ENCODE measurements around the gene CT45A7. TPM values are rescaled to one million over a fixed set of nuclear protein-coding genes. Genes with fewer than 3 reads are reported as not detected.
"Not testable (repeated sequence)": the region's sequence is repeated elsewhere in the genome, so short reads cannot be mapped to it uniquely, and the experiment has no call there.

Gene CT45A7
- polyA plus RNA-seq = not detected
- long read RNA-seq, donor 1 = 0 reads
- long read RNA-seq, donor 2 = 0 reads
- long read RNA-seq, donor 3 = 0 reads
- long read RNA-seq, donor 4 = 0 reads
- long read RNA-seq, donor 5 = 0 reads
- long read RNA-seq, donor 6 = 0 reads
- long read RNA-seq, donor 7 = 0 reads
- long read RNA-seq, donor 8 = 0 reads
- long read RNA-seq, donor 9 = 0 reads
- long read RNA-seq, donor 10 = 0 reads

GRCh38 chrX:135837180-135837579 lies at the start of gene CT45A7:
Gene CT45A7 (minus strand): TSS chrX:135837280. CDS start chrX:135833533, 3,747 bp downstream.
- not testable (repeated sequence) for FAIRE-seq; DNase-seq; H3K27ac ChIP-seq (ENCODE audit: low read depth in 1 of 3, low read length in 2 of 3); H3K27me3 ChIP-seq (ENCODE audit: control insufficient read depth in 3 of 3, insufficient read depth in 3 of 3, low read length in 3 of 3); H3K9me3 ChIP-seq (ENCODE audit: control insufficient read depth in 2 of 2, insufficient read depth in 1 of 2, low read depth in 1 of 2, low read length in 1 of 2); H3K4me1 ChIP-seq (ENCODE audit: control insufficient read depth in 3 of 3, insufficient read depth in 2 of 3, low read depth in 1 of 3, low read length in 2 of 3); H3K4me3 ChIP-seq (ENCODE audit: low read depth in 1 of 3, low read length in 3 of 3); H3K36me3 ChIP-seq (ENCODE audit: control insufficient read depth in 3 of 3, insufficient read depth in 2 of 3, low read depth in 1 of 3, low read length in 3 of 3)
- WGBS, 3 donors = no CpG with 5 or more reads among the region's 17 CpGs

- not testable (repeated sequence) for H3K36me3 ChIP-seq (ENCODE audit: control insufficient read depth in 3 of 3, insufficient read depth in 2 of 3, low read depth in 1 of 3, low read length in 3 of 3); FAIRE-seq; DNase-seq; H3K9me3 ChIP-seq (ENCODE audit: control insufficient read depth in 2 of 2, insufficient read depth in 1 of 2, low read depth in 1 of 2, low read length in 1 of 2); H3K4me1 ChIP-seq (ENCODE audit: control insufficient read depth in 3 of 3, insufficient read depth in 2 of 3, low read depth in 1 of 3, low read length in 2 of 3); H3K4me3 ChIP-seq (ENCODE audit: low read depth in 1 of 3, low read length in 3 of 3); H3K27ac ChIP-seq (ENCODE audit: low read depth in 1 of 3, low read length in 2 of 3); H3K27me3 ChIP-seq (ENCODE audit: control insufficient read depth in 3 of 3, insufficient read depth in 3 of 3, low read length in 3 of 3)
- WGBS, 3 donors = 55 to 69% (median 57%) methylated on average over 4 of the region's 5 CpGs
These were observed 45.7 kb upstream of the CT45A7 start for GRCh38 chrX:135882741-135883140.

- not testable (repeated sequence) for DNase-seq; H3K4me1 ChIP-seq (ENCODE audit: control insufficient read depth in 3 of 3, insufficient read depth in 2 of 3, low read depth in 1 of 3, low read length in 2 of 3); H3K9me3 ChIP-seq (ENCODE audit: control insufficient read depth in 2 of 2, insufficient read depth in 1 of 2, low read depth in 1 of 2, low read length in 1 of 2); H3K36me3 ChIP-seq (ENCODE audit: control insufficient read depth in 3 of 3, insufficient read depth in 2 of 3, low read depth in 1 of 3, low read length in 3 of 3); H3K27ac ChIP-seq (ENCODE audit: low read depth in 1 of 3, low read length in 2 of 3); H3K4me3 ChIP-seq (ENCODE audit: low read depth in 1 of 3, low read length in 3 of 3); FAIRE-seq; H3K27me3 ChIP-seq (ENCODE audit: control insufficient read depth in 3 of 3, insufficient read depth in 3 of 3, low read length in 3 of 3)
- no CpG with 5 or more reads among the region's 17 CpGs for WGBS, 3 donors
These were observed 34.6 kb upstream of the CT45A7 start, which contains the start of gene CT45A9 for GRCh38 chrX:135871712-135872111. Gene CT45A9 (minus strand): TSS chrX:135871812. CDS start chrX:135868061, 3,751 bp downstream.

- WGBS, 3 donors = no CpG with 5 or more reads among the region's 17 CpGs
- FAIRE-seq; H3K27ac ChIP-seq (ENCODE audit: low read depth in 1 of 3, low read length in 2 of 3); H3K27me3 ChIP-seq (ENCODE audit: control insufficient read depth in 3 of 3, insufficient read depth in 3 of 3, low read length in 3 of 3); DNase-seq; H3K36me3 ChIP-seq (ENCODE audit: control insufficient read depth in 3 of 3, insufficient read depth in 2 of 3, low read depth in 1 of 3, low read length in 3 of 3); H3K9me3 ChIP-seq (ENCODE audit: control insufficient read depth in 2 of 2, insufficient read depth in 1 of 2, low read depth in 1 of 2, low read length in 1 of 2); H3K4me1 ChIP-seq (ENCODE audit: control insufficient read depth in 3 of 3, insufficient read depth in 2 of 3, low read depth in 1 of 3, low read length in 2 of 3); H3K4me3 ChIP-seq (ENCODE audit: low read depth in 1 of 3, low read length in 3 of 3): not testable (repeated sequence)
These were observed 17.4 kb upstream of the CT45A7 start, which contains the start of gene CT45A8 for GRCh38 chrX:135854438-135854837. Gene CT45A8 (minus strand): TSS chrX:135854538. CDS start chrX:135850783, 3,755 bp downstream.

GRCh38 chrX:135819912-135820311 lies 17.2 kb downstream of the CT45A7 start, which contains the start of gene CT45A2:
Gene CT45A2 (minus strand): TSS chrX:135820012. CDS start chrX:135816265, 3,747 bp downstream.
- not testable (repeated sequence) for H3K36me3 ChIP-seq (ENCODE audit: control insufficient read depth in 3 of 3, insufficient read depth in 2 of 3, low read depth in 1 of 3, low read length in 3 of 3); H3K27ac ChIP-seq (ENCODE audit: low read depth in 1 of 3, low read length in 2 of 3); DNase-seq; FAIRE-seq; H3K4me1 ChIP-seq (ENCODE audit: control insufficient read depth in 3 of 3, insufficient read depth in 2 of 3, low read depth in 1 of 3, low read length in 2 of 3); H3K27me3 ChIP-seq (ENCODE audit: control insufficient read depth in 3 of 3, insufficient read depth in 3 of 3, low read length in 3 of 3); H3K4me3 ChIP-seq (ENCODE audit: low read depth in 1 of 3, low read length in 3 of 3); H3K9me3 ChIP-seq (ENCODE audit: control insufficient read depth in 2 of 2, insufficient read depth in 1 of 2, low read depth in 1 of 2, low read length in 1 of 2)
- WGBS, 3 donors = no CpG with 5 or more reads among the region's 17 CpGs

GRCh38 chrX:135802687-135803086 lies 34.4 kb downstream of the CT45A7 start, which contains the start of gene CT45A6:
Gene CT45A6 (minus strand): TSS chrX:135802787. CDS start chrX:135798993, 3,794 bp downstream.
- not testable (repeated sequence) for H3K36me3 ChIP-seq (ENCODE audit: control insufficient read depth in 3 of 3, insufficient read depth in 2 of 3, low read depth in 1 of 3, low read length in 3 of 3); FAIRE-seq; H3K4me1 ChIP-seq (ENCODE audit: control insufficient read depth in 3 of 3, insufficient read depth in 2 of 3, low read depth in 1 of 3, low read length in 2 of 3); H3K27ac ChIP-seq (ENCODE audit: low read depth in 1 of 3, low read length in 2 of 3); H3K9me3 ChIP-seq (ENCODE audit: control insufficient read depth in 2 of 2, insufficient read depth in 1 of 2, low read depth in 1 of 2, low read length in 1 of 2); H3K27me3 ChIP-seq (ENCODE audit: control insufficient read depth in 3 of 3, insufficient read depth in 3 of 3, low read length in 3 of 3); DNase-seq; H3K4me3 ChIP-seq (ENCODE audit: low read depth in 1 of 3, low read length in 3 of 3)
- no CpG with 5 or more reads among the region's 16 CpGs for WGBS, 3 donors

- not testable (repeated sequence) for H3K36me3 ChIP-seq (ENCODE audit: control insufficient read depth in 3 of 3, insufficient read depth in 2 of 3, low read depth in 1 of 3, low read length in 3 of 3); FAIRE-seq; H3K27me3 ChIP-seq (ENCODE audit: control insufficient read depth in 3 of 3, insufficient read depth in 3 of 3, low read length in 3 of 3); H3K4me1 ChIP-seq (ENCODE audit: control insufficient read depth in 3 of 3, insufficient read depth in 2 of 3, low read depth in 1 of 3, low read length in 2 of 3); H3K9me3 ChIP-seq (ENCODE audit: control insufficient read depth in 2 of 2, insufficient read depth in 1 of 2, low read depth in 1 of 2, low read length in 1 of 2); H3K27ac ChIP-seq (ENCODE audit: low read depth in 1 of 3, low read length in 2 of 3); H3K4me3 ChIP-seq (ENCODE audit: low read depth in 1 of 3, low read length in 3 of 3); DNase-seq
- WGBS, 3 donors = no CpG with 5 or more reads among the region's 16 CpGs
These were observed 51.7 kb downstream of the CT45A7 start, which contains the start of gene CT45A5 for GRCh38 chrX:135785403-135785802. Gene CT45A5 (minus strand): TSS chrX:135785503. CDS start chrX:135781729, 3,774 bp downstream.

Data from small intestine (tissue), 16 donors.